ENCODE measurements around the gene TMEM132A. TPM values are rescaled to one million over a fixed set of nuclear protein-coding genes. Genes with fewer than 3 reads are reported as not detected.
A peak's percentile ranks its signal among the peaks of the same experiment; 100 is the strongest.

The TMEM132A gene
- total RNA-seq, 2 donors from 2014 or later, result 9.3 to 12.2 TPM

GRCh38 chr11:60966890-60967289, 42.6 kb downstream of the TMEM132A start:
- no peak overlapping the region for H3K27ac ChIP-seq
- ATAC-seq (no peak), DNase-seq (no peak)
- H3K27me3 ChIP-seq, result no peaks in the 10 kb centered on the region
- H3K9me3 ChIP-seq, result no peaks in the 10 kb centered on the region
- WGBS, 2 donors, result 63 to 80% methylated on average over 4 of the region's 4 CpGs
- H3K36me3 ChIP-seq (replicated peaks in 1 of 2; ENCODE audit: insufficient read depth in 1 of 2, low read depth in 2 of 2), result no peaks in the 10 kb centered on the region
- no peak overlapping the region for H3K4me3 ChIP-seq
- H3K4me1 ChIP-seq, result peaks cover 4% of the 10 kb centered on the region
- intact Hi-C loops (cut with DNase I), result no loop called here
- TF ChIP-seq POLR2A (IDR thresholded peaks at IDR 0.05) (no peak), CTCF (IDR thresholded peaks at IDR 0.05) (no peak)

- H3K4me1 ChIP-seq, result peaks cover 4% of the 10 kb centered on the region
- H3K27ac ChIP-seq, result no peak overlapping the region
- ATAC-seq (no peak), DNase-seq (no peak)
- H3K27me3 ChIP-seq, result no peaks in the 10 kb centered on the region
- H3K36me3 ChIP-seq (replicated peaks in 1 of 2; ENCODE audit: insufficient read depth in 1 of 2, low read depth in 2 of 2), result no peaks in the 10 kb centered on the region
- no peaks in the 10 kb centered on the region for H3K9me3 ChIP-seq
- intact Hi-C loops (cut with DNase I), result no loop called here
- no peak for TF ChIP-seq POLR2A (IDR thresholded peaks at IDR 0.05)
- no peak overlapping the region for H3K4me3 ChIP-seq
- 38 to 82% methylated on average over 1 of the region's 1 CpG for WGBS, 2 donors
These were observed 44.0 kb downstream of the TMEM132A start for GRCh38 chr11:60968223-60968622.

- WGBS, 2 donors, result 5 to 8% methylated on average over 7 to 9 of the region's 9 CpGs
- H3K27ac ChIP-seq, result no peak overlapping the region
- no peak for TF ChIP-seq POLR2A (IDR thresholded peaks at IDR 0.05)
- peak; percentile 78 to 88 (median 83) for TF ChIP-seq CTCF (IDR thresholded peaks at IDR 0.05)
- intact Hi-C loops (cut with DNase I), result no loop called here
- peak; percentile 58 to 72 (median 66) for DNase-seq
- H3K9me3 ChIP-seq, result no peaks in the 10 kb centered on the region
- ATAC-seq, result peak; percentile 58
- no peak overlapping the region for H3K4me3 ChIP-seq
- H3K36me3 ChIP-seq (replicated peaks in 1 of 2; ENCODE audit: insufficient read depth in 1 of 2, low read depth in 2 of 2), result no peaks in the 10 kb centered on the region
- peaks cover 4% of the 10 kb centered on the region for H3K4me1 ChIP-seq
- H3K27me3 ChIP-seq, result no peaks in the 10 kb centered on the region
These were observed 46.1 kb downstream of the TMEM132A start for GRCh38 chr11:60970369-60970774.

- no peak for ATAC-seq
- 48 to 58% methylated on average over 5 of the region's 5 CpGs for WGBS, 2 donors
These were observed 46.6 kb downstream of the TMEM132A start for GRCh38 chr11:60970890-60971289.

GRCh38 chr11:60971520-60971919, 47.3 kb downstream of the TMEM132A start, which contains the start of gene CD6:
Gene CD6 (plus strand): TSS chr11:60971680. CDS start chr11:60971866, 186 bp downstream.
- Histone ChIP-seq H3K36me3 (replicated peaks in 1 of 2; ENCODE audit: insufficient read depth in 1 of 2, low read depth in 2 of 2) (no peaks in the 10 kb centered on the region), H3K4me1 (peaks cover 4% of the 10 kb centered on the region), H3K27ac (no peak within 1 kb of the TSS), H3K27me3 (no peaks in the 10 kb centered on the region), H3K4me3 (no peak within 1 kb of the TSS), H3K9me3 (no peaks in the 10 kb centered on the region)
- 75 to 84% methylated on average over 13 to 16 of the region's 16 CpGs for WGBS, 2 donors
- intact Hi-C loops (cut with DNase I), result no loop called here
- no peak for ATAC-seq
- TF ChIP-seq CTCF (IDR thresholded peaks at IDR 0.05), result no peak
- TF ChIP-seq POLR2A (IDR thresholded peaks at IDR 0.05), result no peak
- DNase-seq, result no peak

More at GRCh38 chr11:60970890-60971289, 46.6 kb downstream of the TMEM132A start:
- TF ChIP-seq POLR2A (IDR thresholded peaks at IDR 0.05) (no peak), CTCF (IDR thresholded peaks at IDR 0.05) (no peak)
- intact Hi-C loops (cut with DNase I), result no loop called here
- DNase-seq, result no peak
- Histone ChIP-seq H3K36me3 (replicated peaks in 1 of 2; ENCODE audit: insufficient read depth in 1 of 2, low read depth in 2 of 2) (no peaks in the 10 kb centered on the region), H3K4me3 (no peak overlapping the region), H3K4me1 (peaks cover 4% of the 10 kb centered on the region), H3K27me3 (no peaks in the 10 kb centered on the region), H3K9me3 (no peaks in the 10 kb centered on the region), H3K27ac (no peak overlapping the region)
